ENCODE measurements around the gene SLC16A10. TPM values are rescaled to one million over a fixed set of nuclear protein-coding genes. Genes with fewer than 3 reads are reported as not detected.

SLC16A10 gene
- total and polyA plus RNA-seq, 7 donors: under 0.01 to 1.2 (median 0.83) TPM

DNA sequence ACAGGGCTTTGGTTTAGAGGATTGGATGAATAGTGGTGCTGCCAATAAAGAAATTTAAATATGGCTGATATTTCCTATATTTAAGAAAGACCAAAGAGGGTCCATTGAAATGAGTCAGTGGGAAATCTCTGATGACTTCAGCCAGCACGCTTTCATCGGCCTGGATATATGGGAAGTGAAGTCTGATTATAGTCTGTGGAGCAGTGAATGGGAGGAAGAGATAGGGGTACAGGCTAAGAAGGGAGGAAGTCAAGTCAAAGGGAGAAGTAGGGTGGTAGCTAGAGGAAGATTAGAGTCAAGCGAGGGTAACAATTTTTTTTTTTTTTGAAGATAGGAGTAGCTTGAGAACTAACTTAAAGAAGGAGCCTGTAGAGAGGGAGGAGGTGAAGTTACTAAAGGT is 22.7 kb downstream of the SLC16A10 start:
- WGBS, 2 donors: 76 to 91% methylated on average over 3 of the region's 3 CpGs
- Histone ChIP-seq H3K9me3 (peaks cover 0 to 6% (median 2%) of the 10 kb centered on the region in 4 donors), H3K27ac (no peak overlapping the region), H3K4me3 (no peak overlapping the region), H3K27me3 (no peaks in the 10 kb centered on the region), H3K36me3 (no peaks in the 10 kb centered on the region), H3K4me1 (peaks cover 0 to 6% (median 0%) of the 10 kb centered on the region in 4 donors)
- no peak for DNase-seq
- TF ChIP-seq EP300 (IDR thresholded peaks at IDR 0.05) (no peak), POLR2A (IDR thresholded peaks at IDR 0.05) (no peak), POLR2AphosphoS5 (IDR thresholded peaks at IDR 0.05) (no peak)
- TF ChIP-seq, protein P1, sequence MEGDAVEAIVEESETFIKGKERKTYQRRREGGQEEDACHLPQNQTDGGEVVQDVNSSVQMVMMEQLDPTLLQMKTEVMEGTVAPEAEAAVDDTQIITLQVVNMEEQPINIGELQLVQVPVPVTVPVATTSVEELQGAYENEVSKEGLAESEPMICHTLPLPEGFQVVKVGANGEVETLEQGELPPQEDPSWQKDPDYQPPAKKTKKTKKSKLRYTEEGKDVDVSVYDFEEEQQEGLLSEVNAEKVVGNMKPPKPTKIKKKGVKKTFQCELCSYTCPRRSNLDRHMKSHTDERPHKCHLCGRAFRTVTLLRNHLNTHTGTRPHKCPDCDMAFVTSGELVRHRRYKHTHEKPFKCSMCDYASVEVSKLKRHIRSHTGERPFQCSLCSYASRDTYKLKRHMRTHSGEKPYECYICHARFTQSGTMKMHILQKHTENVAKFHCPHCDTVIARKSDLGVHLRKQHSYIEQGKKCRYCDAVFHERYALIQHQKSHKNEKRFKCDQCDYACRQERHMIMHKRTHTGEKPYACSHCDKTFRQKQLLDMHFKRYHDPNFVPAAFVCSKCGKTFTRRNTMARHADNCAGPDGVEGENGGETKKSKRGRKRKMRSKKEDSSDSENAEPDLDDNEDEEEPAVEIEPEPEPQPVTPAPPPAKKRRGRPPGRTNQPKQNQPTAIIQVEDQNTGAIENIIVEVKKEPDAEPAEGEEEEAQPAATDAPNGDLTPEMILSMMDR (IDR thresholded peaks at IDR 0.05): no peak
- intact Hi-C loops (cut with DNase I): no loop called here

DNA sequence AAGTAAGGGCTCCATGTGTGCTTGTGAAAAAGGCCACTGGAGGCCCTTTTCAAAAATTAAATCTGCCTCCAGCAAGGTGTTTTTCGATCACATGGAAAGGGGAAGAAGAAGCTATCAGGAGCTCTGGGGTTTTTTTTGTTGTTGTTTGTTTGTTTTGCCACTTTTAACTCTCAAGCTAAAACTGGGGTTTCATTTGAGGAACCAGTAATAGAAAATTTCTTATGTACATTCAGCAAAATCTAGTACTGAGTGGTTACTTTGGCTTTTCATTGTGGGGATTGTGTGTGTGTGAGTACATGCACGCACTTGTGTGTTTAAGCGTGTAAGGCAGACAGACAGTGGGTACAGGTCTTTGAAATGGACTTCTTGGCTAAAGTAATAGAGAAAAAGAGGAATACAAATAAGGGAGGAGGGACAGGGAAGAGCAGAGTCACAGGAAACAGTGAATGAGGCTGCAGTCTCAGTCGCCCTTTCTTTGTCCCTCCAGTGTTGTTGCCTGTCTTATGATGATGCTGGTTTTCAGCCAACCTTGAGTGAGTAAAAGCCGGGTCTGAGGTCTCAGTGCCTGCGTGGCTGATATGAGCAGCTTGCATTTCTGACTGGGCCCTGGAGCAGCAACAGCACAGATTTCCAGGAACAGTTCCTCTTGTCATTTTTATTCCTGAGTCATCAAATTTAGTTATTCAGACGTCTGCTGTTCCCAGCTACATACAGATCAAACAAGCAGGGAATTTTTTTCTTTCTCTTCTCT is 26.2 kb downstream of the SLC16A10 start:
- intact Hi-C loops (cut with DNase I): no loop called here
- Histone ChIP-seq H3K4me1 (peaks cover 0 to 6% (median 0%) of the 10 kb centered on the region in 4 donors), H3K4me3 (no peak overlapping the region), H3K36me3 (no peaks in the 10 kb centered on the region), H3K27ac (peak overlapping the region in 2 of 4 donors; percentile 5 to 16), H3K27me3 (no peaks in the 10 kb centered on the region), H3K9me3 (no peaks in the 10 kb centered on the region)
- 49 to 51% methylated on average over 7 of the region's 7 CpGs for WGBS, 2 donors
- peak; percentile 66 for DNase-seq
- TF ChIP-seq, protein P1 (IDR thresholded peaks at IDR 0.05): no peak
- TF ChIP-seq POLR2AphosphoS5 (IDR thresholded peaks at IDR 0.05) (no peak), POLR2A (IDR thresholded peaks at IDR 0.05) (no peak), EP300 (IDR thresholded peaks at IDR 0.05) (no peak)

DNA sequence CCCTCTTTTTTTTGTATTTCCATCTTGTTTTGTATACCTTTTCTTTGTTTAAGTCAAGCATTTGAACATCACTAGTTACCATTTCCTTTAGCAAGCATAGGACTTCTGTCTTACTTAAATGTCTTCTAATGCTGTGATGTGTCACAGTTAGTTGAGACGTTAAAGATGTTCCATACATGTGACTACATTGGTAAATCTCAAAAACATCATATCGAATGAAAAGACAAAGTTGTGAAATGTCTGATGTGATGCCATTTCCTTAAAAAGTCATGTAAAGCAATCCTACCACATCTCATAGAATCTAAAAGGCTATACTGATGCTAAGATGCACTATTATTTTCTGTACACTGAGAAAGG is 26.8 kb downstream of the SLC16A10 start:
- no peak for DNase-seq
- no peaks in the 10 kb centered on the region for H3K36me3 ChIP-seq
- H3K9me3 ChIP-seq: no peaks in the 10 kb centered on the region
- no peak overlapping the region for H3K4me3 ChIP-seq
- peak in 1 of 4 donors; percentile 46 for TF ChIP-seq EP300 (IDR thresholded peaks at IDR 0.05)
- no peak for TF ChIP-seq POLR2A (IDR thresholded peaks at IDR 0.05)
- H3K4me1 ChIP-seq: peaks cover 0 to 6% (median 0%) of the 10 kb centered on the region in 4 donors
- H3K27me3 ChIP-seq: no peaks in the 10 kb centered on the region
- peak overlapping the region in 1 of 4 donors; percentile 16 for H3K27ac ChIP-seq
- intact Hi-C loops (cut with DNase I): no loop called here
- 52 to 71% methylated on average over 2 of the region's 2 CpGs for WGBS, 2 donors

DNA sequence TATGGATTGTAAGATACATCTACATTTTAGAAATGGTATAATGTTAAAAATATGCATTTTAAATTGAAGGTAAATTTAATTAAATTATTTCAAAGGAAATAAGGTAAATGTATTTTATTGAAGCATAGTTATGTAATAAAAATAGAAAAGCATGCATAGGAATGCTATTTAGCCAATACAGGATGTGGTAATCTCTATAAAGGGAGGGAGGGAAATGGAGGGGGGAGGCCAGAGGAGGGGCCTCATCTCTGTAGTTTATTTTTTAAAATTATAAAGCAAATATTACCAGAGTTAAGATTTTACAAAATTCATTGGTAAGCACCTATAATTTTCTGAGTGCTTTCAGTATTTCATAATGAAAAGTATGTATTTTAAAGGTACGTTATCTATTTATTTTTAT is 27.2 kb downstream of the SLC16A10 start:
- H3K27ac ChIP-seq: peak overlapping the region in 1 of 4 donors; percentile 16
- DNase-seq: no peak
- H3K4me1 ChIP-seq: peaks cover 0 to 6% (median 0%) of the 10 kb centered on the region in 4 donors
- H3K36me3 ChIP-seq: no peaks in the 10 kb centered on the region
- H3K27me3 ChIP-seq: no peaks in the 10 kb centered on the region
- WGBS, 2 donors: 86 to 88% methylated on average over 1 of the region's 1 CpG
- no peaks in the 10 kb centered on the region for H3K9me3 ChIP-seq
- TF ChIP-seq EP300 (IDR thresholded peaks at IDR 0.05): no peak
- TF ChIP-seq, protein P1 (IDR thresholded peaks at IDR 0.05): no peak
- no peak for TF ChIP-seq POLR2A (IDR thresholded peaks at IDR 0.05)
- no peak for TF ChIP-seq POLR2AphosphoS5 (IDR thresholded peaks at IDR 0.05)
- intact Hi-C loops (cut with DNase I): no loop called here
- no peak overlapping the region for H3K4me3 ChIP-seq

DNA sequence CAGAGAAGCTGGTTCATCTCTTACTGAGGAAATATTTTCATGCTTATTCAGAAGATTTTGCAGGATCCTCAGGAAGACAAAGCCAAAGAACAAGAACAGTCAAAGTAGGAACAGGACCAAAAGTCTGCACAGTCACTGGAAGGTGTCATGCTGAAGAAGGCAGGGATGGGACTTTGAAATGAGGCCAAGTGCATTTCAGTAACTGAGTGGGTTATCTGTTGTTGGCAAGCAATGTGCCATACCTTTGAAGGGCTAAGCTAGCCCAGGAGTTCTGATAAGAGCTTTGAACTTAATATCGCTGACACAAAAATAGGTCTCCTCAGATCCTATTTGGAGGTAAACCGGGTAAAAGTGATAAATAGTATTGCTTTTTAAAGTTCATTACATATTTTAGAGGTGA is 31.5 kb downstream of the SLC16A10 start:
- Histone ChIP-seq H3K36me3 (no peaks in the 10 kb centered on the region), H3K27ac (peak overlapping the region in 1 of 4 donors; percentile 10), H3K4me3 (no peak overlapping the region), H3K4me1 (peaks cover 0 to 3% (median 0%) of the 10 kb centered on the region in 4 donors), H3K9me3 (peaks cover 0 to 3% (median under 1%) of the 10 kb centered on the region in 4 donors), H3K27me3 (no peaks in the 10 kb centered on the region)
- TF ChIP-seq EP300 (IDR thresholded peaks at IDR 0.05) (no peak), POLR2A (IDR thresholded peaks at IDR 0.05) (no peak)
- DNase-seq: no peak
- WGBS, 2 donors: 90 to 91% methylated on average over 2 of the region's 2 CpGs
- intact Hi-C loops (cut with DNase I): no loop called here

Data from sigmoid colon (tissue), 7 donors.